Neural progenitor cell (in vitro differentiated cells): ENCODE measurements around the gene CST9L.

Source experiments
- EZH2 ChIP-seq: fragments of 200-600 bp; sonication (generic); IDR thresholded peaks from 2 replicates; pipeline ENCODE4 v1.6.1; 2017; ENCODE audit warnings: antibody characterized with exemption, mild to moderate bottlenecking, moderate library complexity
- EZH2phosphoT487 ChIP-seq: fragments of 200-600 bp; sonication (generic); IDR thresholded peaks from 2 replicates; pipeline ENCODE4 v1.6.1; 2017; ENCODE audit warnings: antibody characterized with exemption
- TF ChIP-seq, protein P1 (sequence below): fragments of 200-600 bp; sonication (generic); IDR thresholded peaks from 2 replicates; pipeline ENCODE4 v1.5.1; 2017; ENCODE audit warnings: antibody characterized with exemption, mild to moderate bottlenecking

GRCh38 chr20:23536328-23536974 is 31.8 kb downstream of the CST9L start:
- TF ChIP-seq, protein P1, sequence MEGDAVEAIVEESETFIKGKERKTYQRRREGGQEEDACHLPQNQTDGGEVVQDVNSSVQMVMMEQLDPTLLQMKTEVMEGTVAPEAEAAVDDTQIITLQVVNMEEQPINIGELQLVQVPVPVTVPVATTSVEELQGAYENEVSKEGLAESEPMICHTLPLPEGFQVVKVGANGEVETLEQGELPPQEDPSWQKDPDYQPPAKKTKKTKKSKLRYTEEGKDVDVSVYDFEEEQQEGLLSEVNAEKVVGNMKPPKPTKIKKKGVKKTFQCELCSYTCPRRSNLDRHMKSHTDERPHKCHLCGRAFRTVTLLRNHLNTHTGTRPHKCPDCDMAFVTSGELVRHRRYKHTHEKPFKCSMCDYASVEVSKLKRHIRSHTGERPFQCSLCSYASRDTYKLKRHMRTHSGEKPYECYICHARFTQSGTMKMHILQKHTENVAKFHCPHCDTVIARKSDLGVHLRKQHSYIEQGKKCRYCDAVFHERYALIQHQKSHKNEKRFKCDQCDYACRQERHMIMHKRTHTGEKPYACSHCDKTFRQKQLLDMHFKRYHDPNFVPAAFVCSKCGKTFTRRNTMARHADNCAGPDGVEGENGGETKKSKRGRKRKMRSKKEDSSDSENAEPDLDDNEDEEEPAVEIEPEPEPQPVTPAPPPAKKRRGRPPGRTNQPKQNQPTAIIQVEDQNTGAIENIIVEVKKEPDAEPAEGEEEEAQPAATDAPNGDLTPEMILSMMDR: no peak
- TF ChIP-seq EZH2: no peak
- no peak for TF ChIP-seq EZH2phosphoT487
